ENCODE measurements around the gene B3GAT1. TPM values are rescaled to one million over a fixed set of nuclear protein-coding genes. Genes with fewer than 3 reads are reported as not detected.

The B3GAT1 gene
- total RNA-seq, 4 donors from 2014 or later: 0.19 to 0.72 (median 0.55) TPM

DNA sequence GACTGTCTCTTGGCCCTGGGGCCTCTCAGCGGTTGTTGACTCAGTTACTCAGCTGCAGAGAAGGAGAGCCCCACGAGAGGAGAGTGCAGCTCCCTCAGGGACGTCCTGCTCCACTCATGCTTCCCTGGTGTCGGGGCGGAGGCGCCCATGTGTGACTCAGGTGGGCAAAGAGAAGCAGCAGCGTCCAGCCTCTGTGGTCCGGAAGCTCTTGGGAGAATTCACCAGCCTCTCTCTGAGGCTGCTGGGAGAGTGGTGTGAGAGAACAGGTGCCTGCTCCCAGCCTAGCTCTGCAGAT lies 54.5 kb downstream of the B3GAT1 start:
- TF ChIP-seq, protein P1, sequence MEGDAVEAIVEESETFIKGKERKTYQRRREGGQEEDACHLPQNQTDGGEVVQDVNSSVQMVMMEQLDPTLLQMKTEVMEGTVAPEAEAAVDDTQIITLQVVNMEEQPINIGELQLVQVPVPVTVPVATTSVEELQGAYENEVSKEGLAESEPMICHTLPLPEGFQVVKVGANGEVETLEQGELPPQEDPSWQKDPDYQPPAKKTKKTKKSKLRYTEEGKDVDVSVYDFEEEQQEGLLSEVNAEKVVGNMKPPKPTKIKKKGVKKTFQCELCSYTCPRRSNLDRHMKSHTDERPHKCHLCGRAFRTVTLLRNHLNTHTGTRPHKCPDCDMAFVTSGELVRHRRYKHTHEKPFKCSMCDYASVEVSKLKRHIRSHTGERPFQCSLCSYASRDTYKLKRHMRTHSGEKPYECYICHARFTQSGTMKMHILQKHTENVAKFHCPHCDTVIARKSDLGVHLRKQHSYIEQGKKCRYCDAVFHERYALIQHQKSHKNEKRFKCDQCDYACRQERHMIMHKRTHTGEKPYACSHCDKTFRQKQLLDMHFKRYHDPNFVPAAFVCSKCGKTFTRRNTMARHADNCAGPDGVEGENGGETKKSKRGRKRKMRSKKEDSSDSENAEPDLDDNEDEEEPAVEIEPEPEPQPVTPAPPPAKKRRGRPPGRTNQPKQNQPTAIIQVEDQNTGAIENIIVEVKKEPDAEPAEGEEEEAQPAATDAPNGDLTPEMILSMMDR (IDR thresholded peaks at IDR 0.05): no peak
- no peak for ATAC-seq (ENCODE audit: low FRiP score)
- DNase-seq (ENCODE audit: low spot score): no peak

DNA sequence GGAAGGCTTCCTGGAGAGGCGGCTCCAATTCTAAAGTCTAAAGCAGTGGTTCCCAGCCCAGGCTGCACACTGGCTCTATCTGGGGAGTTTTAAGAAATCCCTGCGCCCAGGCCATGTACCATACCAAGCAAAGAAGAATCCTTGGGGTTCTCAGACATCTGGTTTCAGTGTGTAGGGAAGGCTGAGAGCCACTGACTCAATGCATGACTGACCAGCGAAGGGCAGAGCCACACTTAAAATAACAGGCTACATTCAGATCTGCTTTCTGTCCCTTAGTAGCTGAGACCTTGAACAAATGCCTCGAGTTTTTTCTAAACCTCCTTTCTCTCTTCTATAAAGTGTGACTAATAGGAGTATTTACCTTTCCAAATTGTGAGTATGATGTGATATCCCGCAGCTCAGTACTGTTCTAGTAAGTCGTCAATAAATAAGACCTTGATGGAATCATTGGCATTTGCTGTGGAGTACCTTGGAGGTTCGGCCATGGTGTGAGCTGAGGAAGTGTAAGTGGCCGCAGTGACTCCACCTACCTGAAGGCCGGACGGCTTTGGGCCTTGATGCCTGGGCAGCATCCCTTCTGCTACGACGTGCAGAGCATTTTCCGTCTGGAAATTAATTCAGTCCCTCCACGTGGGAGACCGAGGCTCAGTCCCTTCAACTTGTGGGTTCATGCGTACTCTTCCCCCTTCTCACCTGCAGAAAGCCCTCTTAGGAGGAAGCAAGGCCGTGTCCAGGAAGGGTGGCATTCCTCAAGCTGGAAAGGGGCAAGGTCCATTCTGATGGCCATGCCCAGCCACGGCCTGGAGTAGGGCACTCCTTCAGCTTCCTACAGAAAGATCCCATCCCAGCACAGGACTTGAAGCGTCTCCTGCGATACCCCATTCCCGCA lies 55.1 kb downstream of the B3GAT1 start:
- DNase-seq (ENCODE audit: low spot score) (no peak), ATAC-seq (ENCODE audit: low FRiP score) (no peak)
- TF ChIP-seq, protein P1 (IDR thresholded peaks at IDR 0.05): no peak

DNA sequence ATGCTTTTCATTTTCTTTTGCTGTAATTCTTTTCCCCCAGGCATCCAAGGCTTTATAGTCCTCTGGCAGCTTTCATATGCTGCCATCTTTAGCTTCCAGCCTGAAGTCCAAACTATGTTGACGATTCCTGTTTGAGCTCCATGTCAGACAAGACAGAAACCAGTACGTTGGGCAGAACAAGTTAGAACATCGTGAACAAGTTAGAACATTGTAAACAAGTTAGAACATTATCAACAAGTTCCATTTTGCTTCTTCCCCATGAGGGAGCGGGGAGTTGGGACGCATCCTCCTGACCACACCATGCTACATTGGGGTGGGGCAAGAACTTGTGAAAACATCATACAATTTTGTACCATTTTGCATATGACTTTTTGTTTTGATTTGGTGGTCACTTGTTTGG lies 56.4 kb downstream of the B3GAT1 start:
- ATAC-seq (ENCODE audit: low FRiP score) (no peak), DNase-seq (ENCODE audit: low spot score) (no peak)
- TF ChIP-seq, protein P1 (IDR thresholded peaks at IDR 0.05): no peak

DNA sequence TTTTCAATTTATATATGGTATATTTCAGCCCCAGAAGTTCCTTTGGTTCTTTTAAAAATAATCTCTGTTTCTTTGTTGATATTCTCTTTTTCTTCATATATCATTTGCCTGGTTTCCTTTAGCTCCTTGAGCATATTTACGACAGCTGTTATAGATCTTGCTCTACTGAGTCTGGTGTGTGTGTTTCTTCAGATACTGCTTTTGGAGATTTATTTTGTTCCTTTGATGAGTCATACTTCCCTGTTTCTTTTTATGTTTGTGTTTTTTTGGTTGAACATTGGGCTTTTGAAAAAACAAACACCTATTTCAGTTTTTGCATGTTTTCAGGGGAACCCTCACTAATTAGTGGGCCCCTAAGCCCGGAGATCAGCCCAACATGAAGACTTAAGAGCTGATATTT lies 56.9 kb downstream of the B3GAT1 start:
- TF ChIP-seq, protein P1 (IDR thresholded peaks at IDR 0.05): no peak
- ATAC-seq (ENCODE audit: low FRiP score): no peak

DNA sequence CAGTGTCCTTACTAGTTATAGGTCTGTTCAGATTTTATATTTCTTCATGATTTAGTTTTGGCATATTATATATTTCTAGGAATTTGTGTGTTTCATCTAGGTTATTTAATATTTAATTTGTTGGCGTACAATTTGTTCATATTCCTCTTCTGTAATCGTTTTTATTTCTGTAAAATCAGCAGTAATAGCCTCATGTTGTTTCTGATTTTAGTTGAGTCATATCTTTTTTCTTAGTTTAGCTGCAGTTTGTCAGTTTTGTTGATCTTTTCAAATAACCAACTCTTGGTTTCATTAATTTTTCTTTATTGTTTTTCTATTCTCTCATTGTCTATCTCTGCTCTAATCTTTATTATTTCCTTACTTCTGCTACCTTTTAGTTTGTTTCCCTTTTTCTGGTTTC lies 59.9 kb downstream of the B3GAT1 start:
- TF ChIP-seq, protein P1 (IDR thresholded peaks at IDR 0.05): no peak
- ATAC-seq (ENCODE audit: low FRiP score) (no peak), DNase-seq (ENCODE audit: low spot score) (no peak)

More for the DNA sequence above, 56.9 kb downstream of the B3GAT1 start:
- DNase-seq (ENCODE audit: low spot score): no peak

DNA sequence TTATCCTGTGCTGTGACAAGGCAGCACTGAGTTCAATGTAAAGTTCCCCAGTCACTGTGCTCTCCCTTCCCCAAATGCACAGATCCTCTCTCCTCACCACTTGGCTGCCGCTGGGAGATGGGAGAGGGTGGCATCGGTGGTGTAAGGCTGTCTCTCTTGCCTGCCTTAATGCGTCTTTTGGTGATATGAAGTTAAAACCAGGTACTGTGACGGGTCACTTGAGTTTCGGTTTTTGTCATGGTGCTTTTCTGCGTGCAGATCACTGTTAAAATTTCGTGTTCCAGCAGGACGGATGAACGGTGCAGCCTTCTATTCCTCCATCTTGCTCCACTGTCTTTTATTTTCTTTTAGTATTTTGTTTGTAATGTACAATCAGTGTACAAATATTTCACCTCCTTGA lies 61.7 kb downstream of the B3GAT1 start:
- TF ChIP-seq, protein P1 (IDR thresholded peaks at IDR 0.05): no peak
- ATAC-seq (ENCODE audit: low FRiP score) (no peak), DNase-seq (ENCODE audit: low spot score) (no peak)

DNA sequence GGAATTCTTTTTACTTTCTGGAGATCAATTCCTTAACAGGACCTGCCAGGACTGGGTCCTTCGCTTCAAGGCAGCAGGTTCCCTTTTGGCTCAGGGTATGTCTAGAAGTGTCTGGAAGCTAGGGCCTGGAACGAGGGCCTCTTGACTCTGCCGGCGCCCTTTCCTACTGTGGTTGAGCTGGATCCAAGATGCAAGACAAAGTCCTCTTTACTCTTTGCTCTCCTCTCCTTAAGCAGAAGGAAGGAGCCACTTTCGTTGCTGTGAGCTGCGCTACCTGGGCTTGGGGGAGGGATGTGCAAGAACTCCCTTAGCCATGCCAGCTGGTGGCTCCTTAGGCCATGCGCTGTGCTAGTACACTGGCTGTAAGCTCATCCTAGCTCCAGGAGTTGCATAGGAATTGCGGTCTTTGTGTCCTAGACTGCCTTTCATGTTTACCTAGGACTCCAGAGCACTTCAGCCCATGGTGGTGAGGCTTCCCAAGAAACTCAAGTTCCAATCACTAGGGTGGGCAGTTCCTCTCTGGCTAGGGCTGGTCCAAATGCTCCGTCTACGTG lies 62.2 kb downstream of the B3GAT1 start:
- TF ChIP-seq, protein P1 (IDR thresholded peaks at IDR 0.05): no peak
- ATAC-seq (ENCODE audit: low FRiP score): no peak

More for the DNA sequence above, 62.2 kb downstream of the B3GAT1 start:
- DNase-seq (ENCODE audit: low spot score): no peak

Data from omental fat pad (tissue), 4 donors.